Neuron (in vitro differentiated cells): ENCODE data around the gene CAAP1.

ENCODE experiments used
- H2AFZ ChIP-seq: one replicate; pipeline ENCODE4 v1.6.1; 2013; ENCODE audit warnings: low read depth, mild to moderate bottlenecking, inconsistent platforms, low read length, moderate library complexity
- H3K27me3 ChIP-seq: one replicate; pipeline ENCODE4 v1.6.1; 2013; ENCODE audit warnings: low read length; ENCODE audit not compliant: insufficient read depth
- H3K36me3 ChIP-seq: one replicate; pipeline ENCODE4 v1.6.1; 2013; ENCODE audit warnings: low read length; ENCODE audit not compliant: insufficient read depth
- H3K4me1 ChIP-seq: one replicate; pipeline ENCODE4 v1.6.1; 2013; ENCODE audit warnings: low read length; ENCODE audit not compliant: insufficient read depth
- H3K4me3 ChIP-seq: 2 replicates; pipeline ENCODE4 v1.5.1; 2013; ENCODE audit warnings: mild to moderate bottlenecking, low read length, moderate library complexity
- H3K9me3 ChIP-seq: one replicate; pipeline ENCODE4 v1.6.1; 2013; ENCODE audit warnings: low read length

Gene CAAP1

GRCh38 chr9:26811106-26811505, 81.5 kb downstream of the CAAP1 start:
- Histone ChIP-seq H3K36me3 (no peaks in the 10 kb centered on the region), H2AFZ (no peak overlapping the region), H3K27me3 (no peaks in the 10 kb centered on the region), H3K4me3 (no peak overlapping the region), H3K9me3 (no peaks in the 10 kb centered on the region), H3K4me1 (no peaks in the 10 kb centered on the region)

DNA sequence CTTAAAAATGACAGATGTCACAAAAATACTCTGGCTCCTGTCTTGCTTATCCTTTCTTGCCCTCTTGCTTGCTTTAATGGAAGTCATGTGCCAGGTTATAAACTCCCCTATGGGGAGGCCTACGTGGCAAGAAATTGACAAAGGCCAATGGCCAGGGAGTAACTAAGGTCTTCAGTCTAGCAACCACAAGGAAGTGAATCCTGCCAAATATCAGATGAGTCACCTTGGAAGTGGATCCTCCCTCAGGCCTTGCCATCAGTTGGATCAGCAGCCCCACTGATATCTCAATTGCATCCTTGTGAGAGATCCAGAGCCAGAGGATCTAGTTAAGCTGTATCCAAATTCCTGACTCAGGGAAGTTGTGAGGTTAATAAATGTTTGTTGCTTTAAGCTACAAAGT, 82.8 kb downstream of the CAAP1 start:
- Histone ChIP-seq H2AFZ (no peak overlapping the region), H3K36me3 (no peaks in the 10 kb centered on the region), H3K4me3 (no peak overlapping the region), H3K27me3 (no peaks in the 10 kb centered on the region), H3K4me1 (no peaks in the 10 kb centered on the region), H3K9me3 (no peaks in the 10 kb centered on the region)

DNA sequence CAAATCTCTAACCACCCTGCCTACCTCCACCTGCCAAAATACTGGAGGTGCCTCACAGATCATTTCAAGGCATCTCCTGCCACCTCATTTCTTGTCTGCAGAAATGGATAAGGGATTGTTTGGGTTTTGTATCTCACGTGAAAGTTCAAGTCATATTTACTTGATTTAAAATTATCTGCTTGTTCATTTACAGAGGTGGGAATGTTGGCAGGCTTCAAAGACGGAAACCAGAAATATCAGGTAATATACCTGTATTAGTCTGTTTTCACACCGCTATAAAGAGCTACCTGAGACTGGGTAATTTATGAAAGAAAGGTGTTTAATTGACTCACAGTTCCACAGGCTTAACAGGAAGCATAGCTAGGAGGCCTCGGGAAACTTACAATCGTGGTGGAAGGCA, 85.4 kb downstream of the CAAP1 start:
- H3K36me3 ChIP-seq, result no peaks in the 10 kb centered on the region
- no peaks in the 10 kb centered on the region for H3K9me3 ChIP-seq
- no peak overlapping the region for H2AFZ ChIP-seq
- no peaks in the 10 kb centered on the region for H3K4me1 ChIP-seq
- no peak overlapping the region for H3K4me3 ChIP-seq
- no peaks in the 10 kb centered on the region for H3K27me3 ChIP-seq

GRCh38 chr9:26802921-26803320, 89.7 kb downstream of the CAAP1 start:
- Histone ChIP-seq H3K4me3 (no peak overlapping the region), H2AFZ (no peak overlapping the region), H3K27me3 (no peaks in the 10 kb centered on the region), H3K4me1 (peaks cover 4% of the 10 kb centered on the region), H3K9me3 (no peaks in the 10 kb centered on the region), H3K36me3 (no peaks in the 10 kb centered on the region)

DNA sequence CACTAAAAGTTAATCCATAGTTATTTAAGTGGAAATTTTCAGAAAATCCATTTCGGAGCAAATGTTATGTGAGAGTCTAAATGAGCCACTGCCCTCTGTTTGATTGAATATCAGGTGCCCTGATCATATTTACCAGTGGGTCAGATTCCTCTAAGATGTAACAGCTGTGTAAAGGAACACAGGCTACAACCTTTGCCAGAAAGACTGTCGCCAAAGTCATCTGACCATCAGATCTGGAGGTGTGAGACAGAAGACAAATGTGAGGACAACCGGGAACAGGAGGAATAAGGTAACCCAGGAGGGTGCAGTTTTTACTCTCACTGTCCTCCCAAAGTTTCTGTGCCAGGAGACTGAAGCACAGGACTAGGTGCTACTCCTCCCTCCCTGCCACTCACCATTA, 90.8 kb downstream of the CAAP1 start:
- H3K4me1 ChIP-seq, result peaks cover 4% of the 10 kb centered on the region
- no peak overlapping the region for H3K4me3 ChIP-seq
- no peak overlapping the region for H2AFZ ChIP-seq
- H3K27me3 ChIP-seq, result no peaks in the 10 kb centered on the region
- no peaks in the 10 kb centered on the region for H3K9me3 ChIP-seq
- H3K36me3 ChIP-seq, result no peaks in the 10 kb centered on the region

GRCh38 chr9:26800322-26800721, 92.3 kb downstream of the CAAP1 start:
- no peak overlapping the region for H3K4me3 ChIP-seq
- H3K36me3 ChIP-seq, result no peaks in the 10 kb centered on the region
- H3K9me3 ChIP-seq, result no peaks in the 10 kb centered on the region
- no peaks in the 10 kb centered on the region for H3K27me3 ChIP-seq
- H3K4me1 ChIP-seq, result peaks cover 4% of the 10 kb centered on the region
- no peak overlapping the region for H2AFZ ChIP-seq

DNA sequence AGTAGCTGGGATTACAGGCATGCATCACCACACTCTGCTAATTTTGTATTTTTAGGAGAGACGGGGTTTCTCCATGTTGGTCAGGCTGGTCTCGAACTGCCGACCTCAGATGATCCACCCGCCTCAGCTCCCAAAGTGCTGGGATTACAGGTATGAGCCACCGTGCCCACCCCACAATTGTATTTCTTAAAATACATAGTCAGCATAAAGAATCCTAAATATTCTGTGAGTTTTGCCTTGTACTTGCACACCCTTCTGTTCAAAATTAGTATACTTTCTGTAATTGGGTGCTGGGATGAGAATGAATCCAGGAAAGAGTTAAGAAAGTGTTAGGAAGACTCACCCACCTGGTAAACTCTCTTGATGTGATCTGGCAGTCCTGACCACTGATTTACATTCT, 101.3 kb downstream of the CAAP1 start:
- Histone ChIP-seq H3K27me3 (no peaks in the 10 kb centered on the region), H3K9me3 (no peaks in the 10 kb centered on the region), H3K4me1 (no peaks in the 10 kb centered on the region), H2AFZ (no peak overlapping the region), H3K36me3 (no peaks in the 10 kb centered on the region), H3K4me3 (no peak overlapping the region)
